ENCODE measurements around the gene MTCL1.

MTCL1 gene

GRCh38 chr18:8866679-8867078, 161.3 kb downstream of the MTCL1 start:
- DNase-seq (ENCODE audit: low read depth): no peak

- no peak for DNase-seq (ENCODE audit: low read depth)
Measured at GRCh38 chr18:8868276-8868675, 162.9 kb downstream of the MTCL1 start.

- DNase-seq (ENCODE audit: low read depth): no peak
Measured at GRCh38 chr18:8868779-8869415, 163.5 kb downstream of the MTCL1 start.

- DNase-seq (ENCODE audit: low read depth): no peak
Measured at GRCh38 chr18:8869696-8870095, 164.3 kb downstream of the MTCL1 start.

GRCh38 chr18:8870528-8870927, 165.2 kb downstream of the MTCL1 start:
- no peak for DNase-seq (ENCODE audit: low read depth)

- no peak for DNase-seq (ENCODE audit: low read depth)
Measured at GRCh38 chr18:8871489-8871888, 166.1 kb downstream of the MTCL1 start.

GRCh38 chr18:8874872-8875271, 169.5 kb downstream of the MTCL1 start:
- DNase-seq (ENCODE audit: low read depth): no peak

GRCh38 chr18:8876887-8877286, 171.5 kb downstream of the MTCL1 start:
- DNase-seq (ENCODE audit: low read depth): no peak

GRCh38 chr18:8881103-8881502, 175.7 kb downstream of the MTCL1 start:
- DNase-seq (ENCODE audit: low read depth): no peak

Data from stimulated activated CD8-positive, alpha-beta memory T cell treated with anti-CD3 and anti-CD28 coated beads, Interleukin-4, amount 100 ng/mL, for 24 hours (primary cell).